ENCODE data around the gene NID1. TPM values are rescaled to one million over a fixed set of nuclear protein-coding genes. Genes with fewer than 3 reads are reported as not detected.

NID1 gene
- polyA plus RNA-seq, 1 donor (not counting 4 experiments of a cell fraction or from before 2014, with no cell fraction given), result 1.8 TPM

- FAIRE-seq (peak; percentile 90), DNase-seq (ENCODE audit: low read depth, low spot score) (peak; percentile 63)
- TF ChIP-seq EZH2 (IDR thresholded peaks at IDR 0.05; ENCODE audit: low read length), result no peak
- TF ChIP-seq, protein P1, sequence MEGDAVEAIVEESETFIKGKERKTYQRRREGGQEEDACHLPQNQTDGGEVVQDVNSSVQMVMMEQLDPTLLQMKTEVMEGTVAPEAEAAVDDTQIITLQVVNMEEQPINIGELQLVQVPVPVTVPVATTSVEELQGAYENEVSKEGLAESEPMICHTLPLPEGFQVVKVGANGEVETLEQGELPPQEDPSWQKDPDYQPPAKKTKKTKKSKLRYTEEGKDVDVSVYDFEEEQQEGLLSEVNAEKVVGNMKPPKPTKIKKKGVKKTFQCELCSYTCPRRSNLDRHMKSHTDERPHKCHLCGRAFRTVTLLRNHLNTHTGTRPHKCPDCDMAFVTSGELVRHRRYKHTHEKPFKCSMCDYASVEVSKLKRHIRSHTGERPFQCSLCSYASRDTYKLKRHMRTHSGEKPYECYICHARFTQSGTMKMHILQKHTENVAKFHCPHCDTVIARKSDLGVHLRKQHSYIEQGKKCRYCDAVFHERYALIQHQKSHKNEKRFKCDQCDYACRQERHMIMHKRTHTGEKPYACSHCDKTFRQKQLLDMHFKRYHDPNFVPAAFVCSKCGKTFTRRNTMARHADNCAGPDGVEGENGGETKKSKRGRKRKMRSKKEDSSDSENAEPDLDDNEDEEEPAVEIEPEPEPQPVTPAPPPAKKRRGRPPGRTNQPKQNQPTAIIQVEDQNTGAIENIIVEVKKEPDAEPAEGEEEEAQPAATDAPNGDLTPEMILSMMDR (optimal IDR thresholded peaks at IDR 0.05 in 1 of 3, IDR thresholded peaks at IDR 0.05 in 1 of 3, conservative IDR thresholded peaks at IDR 0.05 in 1 of 3; ENCODE audit: extremely low read depth in 1 of 3, insufficient read depth in 2 of 3, low read length in 3 of 3), result peak in 1 of 3 experiments; percentile 8
- peaks cover 53% of the 10 kb centered on the region for H3K4me1 ChIP-seq (ENCODE audit: control insufficient read depth, extremely low read depth, insufficient read depth, low read length)
- H3K4me2 ChIP-seq (ENCODE audit: control insufficient read depth, extremely low read depth, insufficient read depth, low read depth, low read length), result peak overlapping the region; percentile 83
- no peaks in the 10 kb centered on the region for H3K9me3 ChIP-seq (ENCODE audit: control insufficient read depth, low read depth, low read length)
- no peaks in the 10 kb centered on the region for H3K9me1 ChIP-seq (ENCODE audit: control insufficient read depth, extremely low read depth, insufficient read depth, low read length)
- H3K36me3 ChIP-seq (ENCODE audit: control insufficient read depth in 2 of 2, extremely low read depth in 1 of 2, insufficient read depth in 2 of 2, low read length in 2 of 2), result no peaks in the 10 kb centered on the region
- H3K27me3 ChIP-seq (ENCODE audit: control insufficient read depth, extremely low read depth, insufficient read depth, low read length), result no peaks in the 10 kb centered on the region
- H2AFZ ChIP-seq (ENCODE audit: control insufficient read depth, low read length), result peak overlapping the region; percentile 88
- dilution Hi-C loops (cut with MboI; ENCODE audit: extremely low pct_ligation_motif_present, low sequenced_read_pairs), result no loop called here
- H3K27ac ChIP-seq (ENCODE audit: control insufficient read depth, insufficient read depth, low read length), result peak overlapping the region; percentile 54
- H4K20me1 ChIP-seq (ENCODE audit: control insufficient read depth, extremely low read depth, insufficient read depth, low read length), result no peaks in the 10 kb centered on the region
- H3K9ac ChIP-seq (ENCODE audit: control insufficient read depth, extremely low read depth, insufficient read depth, low read length), result peak overlapping the region; percentile 38
- peak overlapping the region; percentile 23 to 57 (median 52) for H3K4me3 ChIP-seq (ENCODE audit: control insufficient read depth in 2 of 3, extremely low read depth in 1 of 3, insufficient read depth in 2 of 3, low read depth in 1 of 3, low read length in 3 of 3)
- H3K79me2 ChIP-seq (ENCODE audit: control insufficient read depth, insufficient read depth, low read length), result no peaks in the 10 kb centered on the region
These were observed 129.4 kb downstream of the NID1 start for GRCh38 chr1:235935235-235936225.

- Histone ChIP-seq H3K4me2 (ENCODE audit: control insufficient read depth, extremely low read depth, insufficient read depth, low read depth, low read length) (peak overlapping the region; percentile 86), H3K27ac (ENCODE audit: control insufficient read depth, insufficient read depth, low read length) (peak overlapping the region; percentile 85), H2AFZ (ENCODE audit: control insufficient read depth, low read length) (peak overlapping the region; percentile 80), H3K9ac (ENCODE audit: control insufficient read depth, extremely low read depth, insufficient read depth, low read length) (no peak overlapping the region), H3K36me3 (ENCODE audit: control insufficient read depth in 2 of 2, extremely low read depth in 1 of 2, insufficient read depth in 2 of 2, low read length in 2 of 2) (no peaks in the 10 kb centered on the region), H3K9me3 (ENCODE audit: control insufficient read depth, low read depth, low read length) (no peaks in the 10 kb centered on the region), H4K20me1 (ENCODE audit: control insufficient read depth, extremely low read depth, insufficient read depth, low read length) (no peaks in the 10 kb centered on the region), H3K27me3 (ENCODE audit: control insufficient read depth, extremely low read depth, insufficient read depth, low read length) (no peaks in the 10 kb centered on the region), H3K79me2 (ENCODE audit: control insufficient read depth, insufficient read depth, low read length) (no peaks in the 10 kb centered on the region), H3K4me3 (ENCODE audit: control insufficient read depth in 2 of 3, extremely low read depth in 1 of 3, insufficient read depth in 2 of 3, low read depth in 1 of 3, low read length in 3 of 3) (no peak overlapping the region), H3K9me1 (ENCODE audit: control insufficient read depth, extremely low read depth, insufficient read depth, low read length) (no peaks in the 10 kb centered on the region), H3K4me1 (ENCODE audit: control insufficient read depth, extremely low read depth, insufficient read depth, low read length) (peaks cover 63% of the 10 kb centered on the region)
- FAIRE-seq (no peak), DNase-seq (ENCODE audit: low read depth, low spot score) (no peak)
- no peak for TF ChIP-seq EZH2 (IDR thresholded peaks at IDR 0.05; ENCODE audit: low read length)
- TF ChIP-seq, protein P1 (optimal IDR thresholded peaks at IDR 0.05 in 1 of 3, IDR thresholded peaks at IDR 0.05 in 1 of 3, conservative IDR thresholded peaks at IDR 0.05 in 1 of 3; ENCODE audit: extremely low read depth in 1 of 3, insufficient read depth in 2 of 3, low read length in 3 of 3), result no peak
- dilution Hi-C loops (cut with MboI; ENCODE audit: extremely low pct_ligation_motif_present, low sequenced_read_pairs), result no loop called here
These were observed 131.1 kb downstream of the NID1 start for GRCh38 chr1:235933766-235934116.

Measured in keratinocyte (primary cell).